Measurements from ENCODE around the gene LILRB5.
"Not testable (repeated sequence)": the region's sequence is repeated elsewhere in the genome, so short reads cannot be mapped to it uniquely, and the experiment has no call there.

GRCh38 chr19:54286283-54286682, 29.2 kb upstream of the LILRB5 start:
- not testable (repeated sequence) for TF ChIP-seq EZH2 (IDR thresholded peaks at IDR 0.05; ENCODE audit: borderline replicate concordance, low read length); CTCF (IDR thresholded peaks at IDR 0.05; ENCODE audit: low read length)
